ENCODE measurements around the gene ARHGEF16.

ARHGEF16 gene

DNA sequence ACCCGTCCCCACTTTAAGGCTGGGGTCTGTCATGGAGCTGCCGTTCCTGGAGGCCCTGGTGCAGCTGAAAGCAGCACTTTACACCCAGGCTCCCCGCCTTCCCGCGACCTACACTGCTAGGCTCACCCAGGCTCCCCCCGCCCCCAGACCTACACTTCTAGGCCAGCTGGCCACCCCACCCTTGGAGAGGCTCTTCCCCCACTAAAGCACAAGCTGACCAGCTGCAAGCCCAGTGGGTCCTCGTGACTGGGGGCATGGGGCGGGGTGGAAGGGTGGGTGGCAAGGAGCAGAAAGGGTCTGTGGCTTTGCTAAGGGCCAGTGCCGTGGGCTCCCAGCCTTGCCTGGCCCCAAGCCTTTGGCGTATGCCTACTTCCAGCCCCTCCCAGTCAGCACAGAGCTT lies 9.7 kb upstream of the ARHGEF16 start:
- no peak for DNase-seq

DNA sequence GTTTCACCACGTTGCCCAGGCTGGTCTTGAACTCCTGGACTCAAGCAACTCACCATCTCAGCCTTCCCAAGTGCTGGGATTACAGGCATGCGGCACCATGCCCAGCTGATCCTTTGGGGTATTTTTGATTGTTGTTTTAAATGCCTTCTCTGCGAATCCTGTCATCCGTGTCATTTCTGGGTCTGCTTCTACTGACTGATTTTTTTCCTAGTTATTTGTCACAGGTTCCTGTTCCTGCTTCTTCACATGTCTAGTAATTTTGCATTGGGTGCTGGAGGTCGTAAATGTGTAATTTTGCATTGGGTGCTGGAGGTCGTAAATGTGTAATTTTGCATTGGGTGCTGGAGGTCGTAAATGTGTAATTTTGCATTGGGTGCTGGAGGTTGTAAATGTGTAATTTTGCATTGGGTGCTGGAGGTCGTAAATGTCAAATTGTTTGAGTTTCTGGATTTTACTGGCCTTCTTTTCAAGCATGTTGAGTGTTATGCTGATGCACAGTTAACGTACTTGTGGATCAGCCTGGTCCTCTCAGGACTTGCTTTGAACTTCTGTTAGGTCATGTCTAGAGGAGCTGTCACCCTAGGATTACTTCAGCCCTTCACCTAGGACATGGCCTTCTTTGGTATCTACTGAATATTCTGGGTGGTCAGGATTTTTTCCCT lies 4.1 kb upstream of the ARHGEF16 start:
- Histone ChIP-seq H3K27ac (no peak overlapping the region), H3K27me3 (ENCODE audit: insufficient read depth, low read depth, severe bottlenecking) (no peaks in the 10 kb centered on the region), H3K9me3 (ENCODE audit: severe bottlenecking) (peaks cover 9% of the 10 kb centered on the region), H3K4me3 (ENCODE audit: low read depth, low read length) (no peak overlapping the region), H3K36me3 (no peaks in the 10 kb centered on the region)
- DNase-seq: no peak
- TF ChIP-seq, protein P1, sequence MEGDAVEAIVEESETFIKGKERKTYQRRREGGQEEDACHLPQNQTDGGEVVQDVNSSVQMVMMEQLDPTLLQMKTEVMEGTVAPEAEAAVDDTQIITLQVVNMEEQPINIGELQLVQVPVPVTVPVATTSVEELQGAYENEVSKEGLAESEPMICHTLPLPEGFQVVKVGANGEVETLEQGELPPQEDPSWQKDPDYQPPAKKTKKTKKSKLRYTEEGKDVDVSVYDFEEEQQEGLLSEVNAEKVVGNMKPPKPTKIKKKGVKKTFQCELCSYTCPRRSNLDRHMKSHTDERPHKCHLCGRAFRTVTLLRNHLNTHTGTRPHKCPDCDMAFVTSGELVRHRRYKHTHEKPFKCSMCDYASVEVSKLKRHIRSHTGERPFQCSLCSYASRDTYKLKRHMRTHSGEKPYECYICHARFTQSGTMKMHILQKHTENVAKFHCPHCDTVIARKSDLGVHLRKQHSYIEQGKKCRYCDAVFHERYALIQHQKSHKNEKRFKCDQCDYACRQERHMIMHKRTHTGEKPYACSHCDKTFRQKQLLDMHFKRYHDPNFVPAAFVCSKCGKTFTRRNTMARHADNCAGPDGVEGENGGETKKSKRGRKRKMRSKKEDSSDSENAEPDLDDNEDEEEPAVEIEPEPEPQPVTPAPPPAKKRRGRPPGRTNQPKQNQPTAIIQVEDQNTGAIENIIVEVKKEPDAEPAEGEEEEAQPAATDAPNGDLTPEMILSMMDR (IDR thresholded peaks at IDR 0.05; ENCODE audit: low read depth, low read length): no peak

More for the DNA sequence above, 9.7 kb upstream of the ARHGEF16 start:
- Histone ChIP-seq H3K4me3 (ENCODE audit: low read depth, low read length) (no peak overlapping the region), H3K27me3 (ENCODE audit: insufficient read depth, low read depth, severe bottlenecking) (no peaks in the 10 kb centered on the region), H3K36me3 (no peaks in the 10 kb centered on the region), H3K9me3 (ENCODE audit: severe bottlenecking) (peaks cover 9% of the 10 kb centered on the region), H3K27ac (no peak overlapping the region)
- TF ChIP-seq, protein P1 (IDR thresholded peaks at IDR 0.05; ENCODE audit: low read depth, low read length): no peak

DNA sequence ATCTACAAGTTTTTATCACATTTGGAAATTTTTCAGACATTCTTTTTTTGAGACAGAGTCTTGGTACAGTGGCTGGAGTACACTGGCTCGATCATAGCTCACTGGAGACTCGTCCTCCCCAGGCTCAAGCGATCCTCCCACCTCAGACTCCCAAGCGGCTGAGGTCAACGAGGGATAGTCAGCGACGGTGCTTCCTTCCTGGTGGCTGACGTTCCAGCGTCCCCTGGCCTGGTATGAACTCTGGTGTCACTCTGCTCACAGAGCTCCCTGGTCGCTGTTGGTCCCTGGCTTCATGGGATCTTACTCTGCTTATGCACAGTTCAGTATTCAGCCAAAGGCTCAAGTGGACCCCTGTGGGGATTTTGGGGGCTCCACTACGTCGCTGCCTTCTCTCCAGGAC lies 3.5 kb upstream of the ARHGEF16 start:
- H3K36me3 ChIP-seq: no peaks in the 10 kb centered on the region
- H3K9me3 ChIP-seq (ENCODE audit: severe bottlenecking): peaks cover 8% of the 10 kb centered on the region
- TF ChIP-seq, protein P1 (IDR thresholded peaks at IDR 0.05; ENCODE audit: low read depth, low read length): no peak
- no peak overlapping the region for H3K4me3 ChIP-seq (ENCODE audit: low read depth, low read length)
- no peak overlapping the region for H3K27ac ChIP-seq
- DNase-seq: no peak
- no peaks in the 10 kb centered on the region for H3K27me3 ChIP-seq (ENCODE audit: insufficient read depth, low read depth, severe bottlenecking)

DNA sequence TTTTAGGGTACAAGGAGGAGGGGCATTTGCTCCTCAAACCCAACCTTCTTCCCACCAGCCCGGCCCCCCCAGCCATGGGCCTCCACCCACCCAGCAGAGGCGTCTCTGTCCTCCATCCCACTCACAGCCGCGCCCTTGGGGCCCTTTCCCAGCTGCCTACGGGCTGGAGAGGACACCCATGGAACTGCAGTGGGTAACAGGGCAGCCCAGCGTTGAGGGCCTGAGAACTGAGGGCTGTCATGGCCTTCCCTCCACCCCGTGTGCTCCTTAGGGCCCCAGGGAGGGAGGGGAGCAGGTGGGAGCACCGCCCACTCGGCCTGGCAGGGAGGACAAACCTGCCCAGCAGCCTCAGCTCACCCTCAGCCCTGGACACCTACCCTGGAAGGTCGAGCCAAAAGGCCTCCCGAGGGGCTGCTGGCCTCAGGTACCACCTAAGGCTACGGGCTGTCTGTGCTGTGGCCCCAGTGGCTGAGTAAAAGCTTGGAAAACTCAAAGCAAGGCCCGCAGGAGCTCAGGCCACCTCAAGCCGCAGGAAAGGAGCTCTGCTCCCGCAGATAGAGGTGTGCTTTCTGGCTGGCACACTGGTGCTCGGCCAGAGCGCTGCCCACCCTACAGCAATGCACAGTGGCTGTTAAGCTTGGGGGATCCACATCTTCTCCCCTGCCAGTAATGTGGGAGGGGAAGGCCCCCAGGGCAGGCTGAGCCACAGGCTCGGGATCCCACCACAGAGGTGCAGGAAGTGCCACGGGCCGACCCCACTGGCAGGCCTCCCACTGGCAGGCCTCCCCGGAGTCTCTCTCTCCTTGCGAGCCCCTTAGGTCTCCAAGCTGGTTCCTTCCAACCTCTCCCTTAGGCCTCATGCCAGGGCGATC lies 2.2 kb upstream of the ARHGEF16 start:
- H3K27ac ChIP-seq: 0 out of 2 replicates have a peak overlapping the region, but pooled peaks have one; percentile 14
- TF ChIP-seq, protein P1 (IDR thresholded peaks at IDR 0.05; ENCODE audit: low read depth, low read length): no peak
- H3K27me3 ChIP-seq (ENCODE audit: insufficient read depth, low read depth, severe bottlenecking): no peaks in the 10 kb centered on the region
- peaks cover 6% of the 10 kb centered on the region for H3K9me3 ChIP-seq (ENCODE audit: severe bottlenecking)
- H3K36me3 ChIP-seq: no peaks in the 10 kb centered on the region
- no peak overlapping the region for H3K4me3 ChIP-seq (ENCODE audit: low read depth, low read length)
- DNase-seq: no peak

DNA sequence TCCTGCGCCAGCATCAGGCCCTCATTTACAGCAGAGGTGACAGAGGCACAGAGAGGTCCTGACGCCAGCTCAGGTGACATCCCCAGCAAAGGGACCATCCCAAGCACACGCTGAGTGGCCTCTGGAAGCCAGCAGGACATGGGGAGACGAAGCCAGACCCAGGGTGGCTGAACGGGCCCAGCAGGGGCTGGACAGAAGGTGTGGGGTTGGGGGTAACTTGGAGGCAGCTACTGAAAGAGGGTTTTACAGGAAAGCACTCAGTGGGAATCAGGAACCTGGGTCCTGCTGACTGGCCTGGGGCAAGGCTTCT lies 1.6 kb upstream of the ARHGEF16 start:
- Histone ChIP-seq H3K9me3 (ENCODE audit: severe bottlenecking) (peaks cover 2% of the 10 kb centered on the region), H3K27ac (peak overlapping the region; percentile 14; the same call in 1 of the 2 replicates), H3K27me3 (ENCODE audit: insufficient read depth, low read depth, severe bottlenecking) (no peaks in the 10 kb centered on the region), H3K36me3 (no peaks in the 10 kb centered on the region), H3K4me3 (ENCODE audit: low read depth, low read length) (no peak overlapping the region)
- TF ChIP-seq, protein P1 (IDR thresholded peaks at IDR 0.05; ENCODE audit: low read depth, low read length): no peak
- no peak for DNase-seq
